GM23338 (cell line): ENCODE data around the gene PHACTR1. TPM values are rescaled to one million over a fixed set of nuclear protein-coding genes. Genes with fewer than 3 reads are reported as not detected.

Source experiments
- ATAC-seq: fragments of 200-7000 bp; cut with Tn5 transposase; 3 replicates; pipeline ENCODE4 v1.9.1; 2020
- DNase-seq: peaks from one replicate; pipeline ENCODE4 v3.0.0-alpha.2; 2015; ENCODE audit warnings: low spot score
- H2AFZ ChIP-seq: fragments of 200-600 bp; sonication (generic); 2 replicates; pipeline ENCODE4 v1.8.0; 2016; ENCODE audit warnings: antibody characterized with exemption, mild to moderate bottlenecking, moderate library complexity
- H3F3A ChIP-seq: fragments of 200-600 bp; sonication (generic); replicated peaks from 2 replicates; pipeline ENCODE4 v1.8.0; 2017; ENCODE audit warnings: antibody characterized with exemption, mixed run types, low read depth
- H3K27ac ChIP-seq: fragments of 200-600 bp; sonication (generic); 2 replicates; pipeline ENCODE4 v1.6.1; 2016; ENCODE audit warnings: low read depth
- H3K27me3 ChIP-seq: fragments of 200-600 bp; sonication (generic); 2 replicates; pipeline ENCODE4 v1.8.0; 2016; ENCODE audit warnings: mild to moderate bottlenecking, mixed run types, moderate library complexity; ENCODE audit not compliant: insufficient read depth
- H3K36me3 ChIP-seq: fragments of 200-600 bp; sonication (generic); 2 replicates; pipeline ENCODE4 v1.8.0; 2016; ENCODE audit warnings: mild to moderate bottlenecking; ENCODE audit not compliant: insufficient read depth
- H3K4me1 ChIP-seq: fragments of 200-600 bp; sonication (generic); 2 replicates; pipeline ENCODE4 v1.8.0; 2016; ENCODE audit warnings: mild to moderate bottlenecking, moderate library complexity; ENCODE audit not compliant: insufficient read depth
- H3K4me2 ChIP-seq: fragments of 200-600 bp; sonication (generic); 2 replicates; pipeline ENCODE4 v1.7.1; 2017; ENCODE audit warnings: mixed run types
- H3K4me3 ChIP-seq: fragments of 200-600 bp; sonication (generic); 2 replicates; pipeline ENCODE4 v1.6.1; 2016; ENCODE audit warnings: mixed run types
- H3K79me2 ChIP-seq: fragments of 200-600 bp; sonication (generic); replicated peaks from 2 replicates; pipeline ENCODE4 v1.8.0; 2017; ENCODE audit warnings: mild to moderate bottlenecking; ENCODE audit not compliant: insufficient read depth
- H3K9me2 ChIP-seq: fragments of 200-600 bp; sonication (generic); 2 replicates; pipeline ENCODE4 v1.8.0; 2017; ENCODE audit not compliant: insufficient read depth
- H4K20me1 ChIP-seq: fragments of 200-600 bp; sonication (generic); replicated peaks from 2 replicates; pipeline ENCODE4 v1.8.0; 2017; ENCODE audit warnings: mild to moderate bottlenecking; ENCODE audit not compliant: insufficient read depth
- H3K27ac Mint-ChIP-seq: 2 replicates; pipeline ENCODE4 v1.8.0; 2020; ENCODE audit warnings: inconsistent platforms, mild to moderate bottlenecking, moderate library complexity, mixed read lengths
- H3K27me3 Mint-ChIP-seq: 3 replicates; pipeline ENCODE4 v1.8.0; 2022; ENCODE audit warnings: low read depth, mild to moderate bottlenecking, moderate library complexity, mixed read lengths, inconsistent platforms; ENCODE audit not compliant: insufficient read depth, poor library complexity
- H3K36me3 Mint-ChIP-seq: 3 replicates; pipeline ENCODE4 v1.8.0; 2021; ENCODE audit warnings: low read depth, mild to moderate bottlenecking, inconsistent platforms, moderate library complexity, mixed read lengths
- H3K4me1 Mint-ChIP-seq: 3 replicates; pipeline ENCODE4 v1.8.0; 2020; ENCODE audit warnings: mild to moderate bottlenecking, inconsistent platforms, mixed read lengths
- H3K4me3 Mint-ChIP-seq: 3 replicates; pipeline ENCODE4 v1.8.0; 2021; ENCODE audit warnings: moderate library complexity, mild to moderate bottlenecking, inconsistent platforms, mixed read lengths
- H3K9me3 Mint-ChIP-seq: 3 replicates; pipeline ENCODE4 v1.8.0; 2020; ENCODE audit warnings: moderate library complexity, mild to moderate bottlenecking, inconsistent platforms, mixed read lengths
- CREB1 ChIP-seq: fragments of 250-450 bp; sonication (Bioruptor Pico); IDR thresholded peaks from 2 replicates; pipeline ENCODE4 v1.5.0; 2020; ENCODE audit warnings: low read depth, mild to moderate bottlenecking, moderate library complexity
- ETS1 ChIP-seq: IDR thresholded peaks from 2 replicates; pipeline ENCODE4 v1.6.1; 2016; ENCODE audit warnings: antibody characterized with exemption
- EZH2 ChIP-seq: fragments of 200-600 bp; sonication (generic); IDR thresholded peaks from one replicate; pipeline ENCODE4 v1.8.0; 2017; ENCODE audit warnings: antibody characterized with exemption, mild to moderate bottlenecking, low read depth; ENCODE audit not compliant: unreplicated experiment
- JUNB ChIP-seq: IDR thresholded peaks from one replicate; pipeline ENCODE4 v1.6.1; 2016; ENCODE audit warnings: antibody characterized with exemption; ENCODE audit not compliant: unreplicated experiment
- POLR2AphosphoS5 ChIP-seq: IDR thresholded peaks from 2 replicates; pipeline ENCODE4 v1.6.1; 2016; ENCODE audit warnings: antibody characterized with exemption, low read depth
- ZNF114 ChIP-seq: fragments of 250-450 bp; sonication (Bioruptor Pico); IDR thresholded peaks from 2 replicates; pipeline ENCODE4 v1.5.0; 2020; ENCODE audit warnings: mild to moderate bottlenecking, moderate library complexity
- ZNF462 ChIP-seq: fragments of 250-450 bp; sonication (Bioruptor Pico); IDR thresholded peaks from 2 replicates; pipeline ENCODE4 v1.5.0; 2020; ENCODE audit warnings: mild to moderate bottlenecking, moderate library complexity
- polyA plus RNA-seq: library from polyadenylated mRNA; unstranded; fragments of >200 nt; fragmentation: Nextera tagmentation; extraction: Ambion mirVana; gene quantifications from 2 replicates; pipeline ENCODE4 v1.2.1, GENCODE V29; 2016
- total RNA-seq: library from RNA; depleted of rRNA; stranded (reverse); fragments of >200 nt; shearing (Covaris generic); gene quantifications from 2 replicates; pipeline ENCODE4 v1.2.3, GENCODE V29; 2014

Gene PHACTR1
- total and polyA plus RNA-seq, 2 experiments from 2014 or later: 5.9 to 19.3 TPM

GRCh38 chr6:13235339-13235738 lies 518.8 kb downstream of the PHACTR1 start (continued):
- TF ChIP-seq ZNF462 (CRISPR knock-in tag) (no peak), ZNF114 (CRISPR knock-in tag) (no peak), POLR2AphosphoS5 (no peak), JUNB (no peak)

- no peak overlapping the region for H3K4me3 Mint-ChIP-seq
- Histone ChIP-seq H3K27ac (no peak overlapping the region), H3K9me2 (no peaks in the 10 kb centered on the region), H4K20me1 (no peaks in the 10 kb centered on the region), H3K27me3 (no peaks in the 10 kb centered on the region), H3F3A (no peaks in the 10 kb centered on the region), H3K4me2 (no peak overlapping the region), H3K79me2 (no peaks in the 10 kb centered on the region), H3K4me3 (no peak overlapping the region), H2AFZ (no peak overlapping the region), H3K4me1 (no peaks in the 10 kb centered on the region), H3K36me3 (no peaks in the 10 kb centered on the region)
- no peak overlapping the region for H3K27ac Mint-ChIP-seq
- H3K4me1 Mint-ChIP-seq: no peaks in the 10 kb centered on the region; the same call in 2 of the 3 replicates
- DNase-seq: no peak
- H3K27me3 Mint-ChIP-seq: peaks cover 1% of the 10 kb centered on the region
- H3K36me3 Mint-ChIP-seq: no peaks in the 10 kb centered on the region
- H3K9me3 Mint-ChIP-seq: no peaks in the 10 kb centered on the region
- ATAC-seq: no peak
- TF ChIP-seq ETS1 (no peak), ZNF462 (CRISPR knock-in tag) (no peak), POLR2AphosphoS5 (no peak), CREB1 (CRISPR knock-in tag) (no peak), EZH2 (no peak)
Measured at GRCh38 chr6:13237318-13237717, 520.8 kb downstream of the PHACTR1 start.
